ENCODE results near the gene RNU7-1. TPM values are rescaled to one million over a fixed set of nuclear protein-coding genes. Genes with fewer than 3 reads are reported as not detected.

RNU7-1 gene
- total and polyA plus RNA-seq, 10 of the 15 experiments (the other 5 are each of a cell fraction or from before 2014, with no cell fraction given) = not detected

GRCh38 chr12:6950401-6950801, 6.8 kb downstream of the RNU7-1 start (continued):
- peak; percentile 64 for TF ChIP-seq NR2F1 (conservative IDR thresholded peaks at IDR 0.05)
- TF ChIP-seq ZNF622 (IDR thresholded peaks at IDR 0.05) = no peak
- no peak for TF ChIP-seq NR2C2 (IDR thresholded peaks at IDR 0.05; ENCODE audit: borderline replicate concordance, control insufficient read depth, insufficient read length, low read depth)
- TF ChIP-seq RAD21 (IDR thresholded peaks at IDR 0.05; ENCODE audit: insufficient read depth, low read depth, low read length) = peak; percentile 37
- TF ChIP-seq RELA (IDR thresholded peaks at IDR 0.05; ENCODE audit: borderline replicate concordance, partially characterized antibody) = no peak
- peak; percentile 29 for TF ChIP-seq MEF2B (IDR thresholded peaks at IDR 0.05; ENCODE audit: partially characterized antibody, poor library complexity, severe bottlenecking)
- no peak for TF ChIP-seq SMAD5 (IDR thresholded peaks at IDR 0.05; ENCODE audit: low read depth)
- peak; percentile 38 to 64 (median 61) for TF ChIP-seq CTCF (IDR thresholded peaks at IDR 0.05 in 2 of 3, conservative IDR thresholded peaks at IDR 0.05 in 1 of 3; ENCODE audit: control insufficient read depth in 2 of 3, extremely low read depth in 1 of 3, insufficient read depth in 1 of 3, low read depth in 3 of 3, low read length in 3 of 3)
- no peak for TF ChIP-seq BCL11A (IDR thresholded peaks at IDR 0.05; ENCODE audit: low read depth, low read length)
- no peak for TF ChIP-seq SP1 (IDR thresholded peaks at IDR 0.05; ENCODE audit: low read depth, low read length)
- no peak for TF ChIP-seq ZNF24 (IDR thresholded peaks at IDR 0.05)
- no peak for TF ChIP-seq ZBTB4 (CRISPR knock-in tag; IDR thresholded peaks at IDR 0.05)
- no peak for TF ChIP-seq ATF3 (IDR thresholded peaks at IDR 0.05; ENCODE audit: borderline replicate concordance, extremely low read depth, low read depth, low read length)
- no peak for TF ChIP-seq EZH2 (IDR thresholded peaks at IDR 0.05; ENCODE audit: borderline replicate concordance, control insufficient read depth, low read depth, low read length)
- TF ChIP-seq NR2C1 (IDR thresholded peaks at IDR 0.05) = peak; percentile 84
- TF ChIP-seq SMC3 (IDR thresholded peaks at IDR 0.05; ENCODE audit: borderline replicate concordance, low read length) = peak; percentile 23; the same call in 1 of the 2 replicates
- no peak for TF ChIP-seq SMARCA5 (IDR thresholded peaks at IDR 0.05)
- TF ChIP-seq NFYB (IDR thresholded peaks at IDR 0.05; ENCODE audit: insufficient read depth, low read depth, low read length) = no peak

All from GM12878 (cell line).